NB4 (cell line): ENCODE results near the gene CLASP1.

Source experiments
- DNase-seq: peaks from one replicate; pipeline ENCODE4 v3.0.0; 2010; ENCODE audit warnings: low read depth
- H3K4me3 ChIP-seq: one replicate; pipeline ENCODE4 v1.5.1; 2011; ENCODE audit warnings: mild to moderate bottlenecking, low read depth, low read length, moderate library complexity
- CTCF ChIP-seq: IDR thresholded peaks from one replicate; pipeline ENCODE4 v1.5.1; 2012; ENCODE audit warnings: low read depth, low read length
- MAX ChIP-seq: IDR thresholded peaks from 2 replicates; pipeline ENCODE4 v1.6.1; 2011; ENCODE audit warnings: low read depth, low read length
- MYC ChIP-seq: IDR thresholded peaks from 2 replicates; pipeline ENCODE4 v1.6.1; 2011; ENCODE audit warnings: low read depth, low read length
- POLR2A ChIP-seq: IDR thresholded peaks from 2 replicates; pipeline ENCODE4 v1.6.1; 2011; ENCODE audit warnings: mild to moderate bottlenecking; ENCODE audit not compliant: insufficient read length; ENCODE audit errors: extremely low read depth

Gene CLASP1

DNA sequence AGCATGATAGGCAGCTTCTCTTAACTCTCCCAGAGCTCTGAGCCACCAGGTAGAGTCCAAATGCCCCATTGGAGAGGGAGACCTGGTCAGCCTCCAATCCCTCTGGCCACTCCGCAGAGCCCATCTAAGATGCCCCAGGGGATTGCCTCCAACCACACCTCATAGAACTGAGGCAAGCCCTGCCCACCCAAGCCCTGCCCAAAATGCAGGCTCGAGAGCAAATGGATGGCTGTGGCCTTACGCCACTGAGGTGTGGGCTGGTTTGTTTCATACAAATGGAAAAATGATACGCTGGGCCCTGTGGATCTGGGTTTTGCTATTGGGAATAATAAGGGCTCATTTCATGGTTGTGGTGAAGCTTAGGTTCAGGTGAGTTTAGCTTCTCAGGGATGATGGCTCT is 361.3 kb downstream of the CLASP1 start:
- DNase-seq, result no peak

More for the DNA sequence above, 361.3 kb downstream of the CLASP1 start:
- TF ChIP-seq CTCF (no peak), MAX (no peak), MYC (no peak), POLR2A (no peak)
- no peak overlapping the region for H3K4me3 ChIP-seq
